Testis (tissue), 3 donors: ENCODE results near the gene NCSTN. TPM values are rescaled to one million over a fixed set of nuclear protein-coding genes. Genes with fewer than 3 reads are reported as not detected.
"Not testable (repeated sequence)": the region's sequence is repeated elsewhere in the genome, so short reads cannot be mapped to it uniquely, and the experiment has no call there.

Source experiments
- DNase-seq: peaks from one replicate; pipeline ENCODE4 v3.0.0-alpha.2; 2019
- H3K27ac ChIP-seq, 2 donors: fragments of 200-600 bp; sonication (generic); one replicate each; pipeline ENCODE4 v1.5.1; 2019
- H3K27me3 ChIP-seq: fragments of 200-600 bp; sonication (generic); one replicate; pipeline ENCODE4 v1.5.1; 2019
- H3K36me3 ChIP-seq: fragments of 200-600 bp; sonication (generic); one replicate; pipeline ENCODE4 v1.5.1; 2017; ENCODE audit warnings: low read depth; ENCODE audit errors: missing control alignments
- H3K4me1 ChIP-seq: fragments of 200-600 bp; sonication (generic); one replicate; pipeline ENCODE4 v1.5.1; 2019
- H3K4me3 ChIP-seq, 2 donors: fragments of 200-600 bp; sonication (generic); one replicate each; pipeline ENCODE4 v1.5.1; 2017 to 2019
- H3K9me3 ChIP-seq: fragments of 200-600 bp; sonication (generic); one replicate; pipeline ENCODE4 v1.5.1; 2017
- CTCF ChIP-seq, 3 experiments: fragments of 450-650 bp in 2 of 3; fragments of 200-600 bp in 1 of 3; sonication (generic) in 1 of 3; IDR thresholded peaks; one replicate each; pipeline ENCODE4 v1.5.1; 2016 to 2019; ENCODE audit warnings: antibody characterized with exemption in 3 of 3, mild to moderate bottlenecking in 2 of 3, moderate library complexity in 1 of 3
- POLR2A ChIP-seq: fragments of 450-650 bp; IDR thresholded peaks from one replicate; pipeline ENCODE4 v1.6.1; 2017; ENCODE audit warnings: antibody characterized with exemption, mild to moderate bottlenecking, moderate library complexity
- WGBS, 2 donors: methylation state at CpG; one replicate each; pipeline ENCODE4 v1.1.5; 2018; 5-methylcytosine and 5-hydroxymethylcytosine counted together
- intact Hi-C: fragments of 100-400 bp; cut with DNase I; formaldehyde crosslinking; loops from one replicate; pipeline ENCODE4 v1.15.1; 2023; ENCODE audit warnings: low total_unique reads
- polyA plus RNA-seq: library from polyadenylated mRNA; stranded (reverse); fragments of 350-450 nt; fragmentation: Illumina TruSeq; extraction: RNeasy Lipid Tissue Mini Kit (QIAGEN cat#74804); gene quantifications from one replicate; pipeline ENCODE4 v1.2.3, GENCODE V29; 2014; ENCODE audit warnings: low read depth, low replicate concordance; ENCODE audit not compliant: insufficient read depth
- total RNA-seq, 2 donors: library from RNA; depleted of rRNA; stranded (reverse); fragments of >200 nt; gene quantifications; one replicate each; pipeline ENCODE4 v1.2.3, GENCODE V29; 2016

The NCSTN gene
- total and polyA plus RNA-seq, 3 donors from 2014 or later, result 109 to 115 (median 112) TPM

- 51 to 55% methylated on average over 6 of the region's 6 CpGs for WGBS, 2 donors
- intact Hi-C loops, result no loop called here
- H3K27ac ChIP-seq, result no peak overlapping the region
- H3K4me1 ChIP-seq, result peaks cover 18% of the 10 kb centered on the region
- no peaks in the 10 kb centered on the region for H3K9me3 ChIP-seq
- H3K27me3 ChIP-seq, result no peaks in the 10 kb centered on the region
- no peak overlapping the region for H3K4me3 ChIP-seq
- no peaks in the 10 kb centered on the region for H3K36me3 ChIP-seq
- DNase-seq, result peak; percentile 23
- TF ChIP-seq POLR2A (no peak), CTCF (IDR thresholded peaks at IDR 0.05) (no peak)
Measured at GRCh38 chr1:160374306-160375110, 31.3 kb downstream of the NCSTN start.

DNA sequence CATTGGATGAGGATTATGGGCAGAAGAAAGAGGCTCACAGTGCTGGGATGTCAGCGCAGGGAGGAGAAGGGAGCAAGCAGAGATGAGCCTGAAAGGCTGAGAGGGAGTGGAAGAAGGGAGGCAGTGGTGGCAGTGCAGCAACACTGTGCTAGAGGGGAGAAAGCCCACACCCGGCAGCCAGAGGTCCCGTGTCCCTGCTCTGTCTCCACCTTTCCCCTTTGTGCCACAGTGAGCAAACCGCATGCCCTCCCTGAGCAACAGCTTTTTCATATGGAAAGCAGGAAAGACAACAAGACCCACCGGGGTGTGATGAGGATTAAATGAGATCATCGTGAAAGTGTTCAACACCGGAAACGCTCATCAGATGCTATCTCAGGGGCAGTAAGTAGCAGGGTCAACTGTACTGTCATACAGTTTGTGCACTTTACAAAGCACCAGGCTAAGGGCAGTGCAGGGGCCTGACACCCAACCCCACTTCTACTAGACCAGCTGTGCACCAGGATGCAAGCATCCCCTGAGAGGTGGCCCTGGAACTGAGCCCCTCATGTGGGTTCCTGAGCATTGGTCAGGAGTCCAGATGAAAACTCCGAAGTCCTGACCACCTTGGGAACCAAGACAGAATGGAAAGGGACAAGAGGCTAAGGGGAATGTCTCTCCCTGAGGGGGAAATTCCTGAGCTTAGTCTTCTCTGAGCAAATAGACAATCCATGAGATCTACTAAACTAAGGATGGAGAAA lies 32.8 kb downstream of the NCSTN start:
- DNase-seq, result no peak
- Histone ChIP-seq H3K4me1 (peaks cover 18% of the 10 kb centered on the region), H3K9me3 (no peaks in the 10 kb centered on the region), H3K27me3 (no peaks in the 10 kb centered on the region), H3K36me3 (no peaks in the 10 kb centered on the region), H3K4me3 (no peak overlapping the region), H3K27ac (no peak overlapping the region)
- TF ChIP-seq POLR2A, result no peak
- no peak for TF ChIP-seq CTCF (IDR thresholded peaks at IDR 0.05)
- intact Hi-C loops, result no loop called here
- WGBS, 2 donors, result 44 to 51% methylated on average over 9 of the region's 9 CpGs

DNA sequence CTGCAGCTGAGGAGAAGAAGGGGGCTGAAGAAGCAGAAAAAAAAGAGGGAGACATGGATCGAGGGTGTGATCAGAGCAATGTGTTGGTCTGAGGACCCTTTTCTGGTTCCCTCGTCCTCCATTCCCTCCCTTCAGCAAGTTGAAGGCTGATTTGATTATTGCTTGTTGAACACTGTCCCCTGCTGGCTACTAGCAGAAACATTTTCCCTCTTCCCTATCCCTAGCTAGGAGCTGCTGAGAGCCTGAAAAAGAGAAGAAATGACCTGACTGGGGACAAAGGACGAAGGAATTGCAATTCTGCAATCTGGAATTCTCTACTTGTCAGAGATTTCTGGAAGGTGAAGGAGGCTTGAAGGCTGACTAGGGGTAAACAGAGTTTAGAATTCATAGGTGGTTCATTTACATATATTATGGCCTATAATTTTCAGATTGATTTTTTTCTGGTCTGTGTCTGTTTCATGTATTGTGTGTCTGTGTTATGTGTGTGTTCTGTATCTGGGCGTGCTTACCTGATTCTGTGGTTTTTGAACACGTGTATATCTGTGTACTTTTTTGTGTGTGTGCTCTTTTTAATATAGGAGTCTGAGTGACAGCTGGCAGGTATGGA lies 33.4 kb downstream of the NCSTN start:
- peak; percentile 68 to 89 (median 86) for TF ChIP-seq CTCF (IDR thresholded peaks at IDR 0.05)
- no peak for TF ChIP-seq POLR2A
- H3K27me3 ChIP-seq, result no peaks in the 10 kb centered on the region
- WGBS, 2 donors, result 43 to 51% methylated on average over 5 of the region's 5 CpGs
- H3K36me3 ChIP-seq, result no peaks in the 10 kb centered on the region
- H3K9me3 ChIP-seq, result no peaks in the 10 kb centered on the region
- H3K4me1 ChIP-seq, result peaks cover 18% of the 10 kb centered on the region
- no peak overlapping the region for H3K27ac ChIP-seq
- peak; percentile 33 for DNase-seq
- no peak overlapping the region for H3K4me3 ChIP-seq
- intact Hi-C loops, result no loop called here

- TF ChIP-seq POLR2A (no peak), CTCF (IDR thresholded peaks at IDR 0.05) (no peak)
- Histone ChIP-seq H3K27ac (no peak overlapping the region), H3K4me3 (no peak overlapping the region), H3K36me3 (no peaks in the 10 kb centered on the region), H3K27me3 (no peaks in the 10 kb centered on the region), H3K4me1 (peaks cover 18% of the 10 kb centered on the region), H3K9me3 (no peaks in the 10 kb centered on the region)
- DNase-seq, result no peak
- WGBS, 2 donors, result 84% methylated on average over 7 of the region's 7 CpGs
- intact Hi-C loops, result no loop called here
Measured at GRCh38 chr1:160377585-160378206, 34.5 kb downstream of the NCSTN start.

DNA sequence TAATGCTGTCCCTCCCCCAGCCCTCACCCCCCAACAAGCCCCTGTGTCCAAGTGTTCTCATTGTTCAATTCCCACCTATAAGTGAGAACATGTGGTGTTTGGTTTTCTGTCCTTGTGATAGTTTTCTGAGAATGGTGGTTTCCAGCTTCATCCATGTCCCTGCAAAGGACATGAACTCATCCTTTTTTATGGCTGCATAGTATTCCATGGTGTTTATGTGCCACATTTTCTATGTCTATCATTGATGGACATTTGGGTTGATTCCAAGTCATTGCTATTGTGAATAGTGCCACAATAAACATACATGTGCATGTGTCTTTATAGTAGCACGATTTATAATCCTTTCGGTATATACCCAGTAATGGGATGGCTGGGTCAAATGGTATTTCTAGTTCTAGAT lies 41.6 kb downstream of the NCSTN start:
- H3K4me1 ChIP-seq, H3K27ac ChIP-seq, H3K27me3 ChIP-seq, H3K4me3 ChIP-seq, intact Hi-C loops, H3K9me3 ChIP-seq, DNase-seq, H3K36me3 ChIP-seq: not testable (repeated sequence)
- WGBS, 2 donors, result 90 to 100% methylated on average over 2 of the region's 2 CpGs

DNA sequence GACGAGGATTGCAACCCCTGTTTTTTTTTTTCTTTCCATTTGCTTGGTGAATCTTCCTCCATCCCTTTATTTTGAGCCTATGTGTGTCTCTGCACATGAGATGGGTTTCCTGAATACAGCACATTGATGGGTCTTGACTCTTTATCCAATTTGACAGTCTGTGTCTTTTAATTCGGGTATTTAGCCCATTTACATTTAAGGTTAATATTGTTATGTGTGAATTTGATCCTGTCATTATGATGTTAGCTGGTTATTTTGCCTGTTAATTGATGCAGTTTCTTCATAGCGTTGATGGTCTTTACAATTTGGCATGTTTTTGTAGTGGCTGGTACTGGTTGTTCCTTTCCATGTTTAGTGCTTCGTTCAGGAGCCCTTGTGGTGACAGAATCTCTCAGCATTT lies 45.2 kb downstream of the NCSTN start:
- H3K4me3 ChIP-seq, H3K27ac ChIP-seq, H3K36me3 ChIP-seq, DNase-seq, H3K9me3 ChIP-seq, H3K4me1 ChIP-seq, intact Hi-C loops, H3K27me3 ChIP-seq: not testable (repeated sequence)
- WGBS, 2 donors, result 75 to 76% methylated on average over 4 of the region's 4 CpGs
